ENCODE results near the gene FBXL13. TPM values are rescaled to one million over a fixed set of nuclear protein-coding genes. Genes with fewer than 3 reads are reported as not detected.

The FBXL13 gene
- total and polyA plus RNA-seq, 2 of the 8 experiments (the other 6 are each of a cell fraction or from before 2014, with no cell fraction given): 1.2 to 2.8 TPM

- Histone ChIP-seq H3K23me2 (ENCODE audit: low read depth, low read length) (no peaks in the 10 kb centered on the region), H2BK12ac (ENCODE audit: low read depth, low read length) (peak overlapping the region; percentile 55), H3K4ac (replicated peaks; ENCODE audit: insufficient read length, low read depth, low read length) (peak overlapping the region; percentile 27), H3K23ac (ENCODE audit: insufficient read length) (no peak overlapping the region), H3K79me2 (ENCODE audit: control insufficient read depth in 1 of 2, insufficient read depth in 2 of 2, low read length in 2 of 2) (no peaks in the 10 kb centered on the region), H4K91ac (replicated peaks; ENCODE audit: insufficient read length, low read length) (peak overlapping the region; percentile 90), H3K79me1 (ENCODE audit: low read depth, low read length) (no peaks in the 10 kb centered on the region), H4K8ac (ENCODE audit: extremely low read depth, insufficient read depth, low read length) (no peak overlapping the region), H2AFZ (ENCODE audit: low read length) (no peak overlapping the region), H2BK15ac (ENCODE audit: low read length) (no peak overlapping the region), H2BK120ac (replicated peaks; ENCODE audit: low read depth, low read length) (peak overlapping the region; percentile 91), H3K9me3 (ENCODE audit: insufficient read depth in 2 of 2, low read depth in 1 of 2, low read length in 1 of 2) (no peaks in the 10 kb centered on the region), H3K4me3 (ENCODE audit: extremely low read depth in 1 of 4, insufficient read depth in 2 of 4, low read depth in 3 of 4, low read length in 4 of 4) (peak overlapping the region in 1 of 4 experiments; percentile 33; a peak in 2 of 8 replicates), H3K4me2 (ENCODE audit: insufficient read depth in 1 of 2, low read depth in 2 of 2, low read length in 2 of 2) (peak overlapping the region; percentile 32 to 43), H3K14ac (ENCODE audit: insufficient read length) (no peak overlapping the region), H4K20me1 (replicated peaks in 1 of 2; ENCODE audit: control insufficient read depth in 1 of 2, insufficient read depth in 2 of 2, low read length in 2 of 2) (no peaks in the 10 kb centered on the region), H2BK20ac (ENCODE audit: low read length) (peak overlapping the region; percentile 74; the same call in 1 of the 2 replicates), H3K4me1 (replicated peaks in 1 of 4; ENCODE audit: control insufficient read depth in 3 of 4, insufficient read depth in 4 of 4, low read length in 3 of 4) (peaks cover 8 to 32% (median 27%) of the 10 kb centered on the region in 4 experiments), H3K27ac (ENCODE audit: low read depth, low read length) (peak overlapping the region; percentile 44), H4K5ac (ENCODE audit: insufficient read length, low read depth, low read length) (peak overlapping the region; percentile 60), H3K56ac (replicated peaks; ENCODE audit: insufficient read length, low read depth, low read length) (no peak overlapping the region), H2BK5ac (ENCODE audit: low read depth, low read length) (peak overlapping the region; percentile 61; the same call in 1 of the 2 replicates), H3K18ac (ENCODE audit: extremely low read depth, low read length) (peak overlapping the region; percentile 81; the same call in 1 of the 2 replicates), H3K9ac (replicated peaks in 1 of 4; ENCODE audit: extremely low read depth in 1 of 4, low read depth in 3 of 4, low read length in 3 of 4) (peak overlapping the region in 2 of 4 experiments; percentile 4 to 43; a peak in 2 of 7 replicates), H3K36me3 (ENCODE audit: control insufficient read depth in 2 of 4, insufficient read depth in 4 of 4, low read length in 3 of 4) (no peaks in the 10 kb centered on the region), H3K27me3 (replicated peaks in 1 of 4; ENCODE audit: control insufficient read depth in 3 of 4, extremely low read depth in 1 of 4, insufficient read depth in 3 of 4, low read length in 3 of 4) (no peaks in the 10 kb centered on the region), H2AK5ac (ENCODE audit: low read depth, low read length) (no peak overlapping the region)
- TF ChIP-seq CHD2 (IDR thresholded peaks at IDR 0.05; ENCODE audit: low read length) (no peak), RAD21 (IDR thresholded peaks at IDR 0.05 in 1 of 2, conservative IDR thresholded peaks at IDR 0.05 in 1 of 2; ENCODE audit: low read depth in 2 of 2, low read length in 2 of 2) (no peak), CBX8 (IDR thresholded peaks at IDR 0.05; ENCODE audit: borderline replicate concordance, low read depth, low read length) (no peak), CTCF (IDR thresholded peaks at IDR 0.05; ENCODE audit: control extremely low read depth in 1 of 3, insufficient read depth in 1 of 3, low read depth in 1 of 3, low read length in 3 of 3) (no peak), SIRT6 (IDR thresholded peaks at IDR 0.05; ENCODE audit: low read length) (no peak), POLR2A (IDR thresholded peaks at IDR 0.05; ENCODE audit: control extremely low read depth in 1 of 2, low read depth in 2 of 2, low read length in 2 of 2) (0 out of 3 replicates have a peak, but pooled peaks of 1 of the 2 experiments have one; percentile 2), MAX (IDR thresholded peaks at IDR 0.05) (no peak), SIX5 (IDR thresholded peaks at IDR 0.05; ENCODE audit: low read depth, low read length) (no peak)
- 56% methylated on average over 8 of the region's 8 CpGs; no CpG with 5 or more reads in 1 of the 2 experiments for WGBS, 2 experiments (ENCODE audit: extremely low coverage in 1 of 2, insufficient coverage in 1 of 2, insufficient read length in 1 of 2, insufficient replicate concordance in 2 of 2, low coverage in 1 of 2, low lambda C conversion rate in 2 of 2, missing lambda C conversion rate in 1 of 2)
- FAIRE-seq: no peak
- POLR2A ChIA-PET (ENCODE audit: partially characterized antibody): no interaction called here
- no peak for DNase-seq (ENCODE audit: low read depth in 1 of 2, low spot score in 2 of 2)
- CTCF ChIA-PET (ENCODE audit: partially characterized antibody): interaction anchor here (1.6 kb wide), 2 partner anchors 11 to 19 kb away, joined by 4 to 5 read pairs; no protein-coding TSS in a partner anchor
Measured at GRCh38 chr7:102934239-102934638, 140.4 kb downstream of the FBXL13 start.

All from H1 (cell line).